AG04449 (cell line): ENCODE data around the gene ADI1.

Experiments
- CTCF ChIA-PET: fragments of 350-600 bp; formaldehyde crosslinking; extraction: SDS; loops from one replicate; lab custom pipeline; 2021; ENCODE audit warnings: antibody characterized with exemption; lab: Yijun Ruan, JAX
- POLR2A ChIA-PET: fragments of 400-600, 350-600 bp; formaldehyde crosslinking; extraction: SDS; loops from one replicate; lab custom pipeline; 2020; ENCODE audit warnings: antibody characterized with exemption, inconsistent platforms; lab: Yijun Ruan, JAX
- DNase-seq: peaks from one replicate; pipeline ENCODE4 v3.0.0-alpha.2; 2010; ENCODE audit warnings: low read depth, low spot score
- H3K4me3 ChIP-seq: 2 replicates; pipeline ENCODE4 v1.5.1; 2011; ENCODE audit warnings: low read depth, mild to moderate bottlenecking, control low read depth, low read length
- CTCF ChIP-seq: IDR thresholded peaks from one replicate; pipeline ENCODE4 v1.5.1; 2011; ENCODE audit warnings: mild to moderate bottlenecking, moderate library complexity, low read length, control low read depth, inconsistent platforms; ENCODE audit not compliant: insufficient read depth; ENCODE audit errors: missing control alignments

ADI1 gene

GRCh38 chr2:3533836-3534235 is 14.5 kb upstream of the ADI1 start:
- no peak for TF ChIP-seq CTCF
- ChIA-PET CTCF (interaction anchor here (1.5 to 3.8 kb wide), 2 partner anchors 10 to 110 kb away, joined by 4 to 16 read pairs; no protein-coding TSS in a partner anchor), POLR2A (no interaction called here)
- no peak for DNase-seq
- H3K4me3 ChIP-seq, result no peak overlapping the region

GRCh38 chr2:3532941-3533340 is 13.6 kb upstream of the ADI1 start:
- ChIA-PET POLR2A (no interaction called here), CTCF (interaction anchor here (1.0 kb wide), 1 partner anchor 9 kb away, joined by 3 read pairs; no protein-coding TSS in a partner anchor)
- no peak overlapping the region for H3K4me3 ChIP-seq
- no peak for TF ChIP-seq CTCF
- no peak for DNase-seq

- CTCF ChIA-PET, result no interaction called here
- DNase-seq, result no peak
- H3K4me3 ChIP-seq, result no peak overlapping the region
- POLR2A ChIA-PET, result no interaction called here
- no peak for TF ChIP-seq CTCF
Measured at GRCh38 chr2:3529316-3530025, 10.1 kb upstream of the ADI1 start.

GRCh38 chr2:3527886-3528785 is 8.8 kb upstream of the ADI1 start:
- POLR2A ChIA-PET, result no interaction called here
- CTCF ChIA-PET, result no interaction called here
- no peak for DNase-seq
- no peak for TF ChIP-seq CTCF
- H3K4me3 ChIP-seq, result no peak overlapping the region

GRCh38 chr2:3526871-3527270 is 7.5 kb upstream of the ADI1 start:
- H3K4me3 ChIP-seq, result no peak overlapping the region
- TF ChIP-seq CTCF, result no peak
- ChIA-PET POLR2A (no interaction called here), CTCF (interaction anchor here (1.6 kb wide), 1 partner anchor 11 kb away, joined by 4 read pairs; no protein-coding TSS in a partner anchor)
- DNase-seq, result no peak
